Fibroblast of skin of left biceps (primary cell): Measurements from ENCODE around the gene PTCD1.

Experiments used
- DNase-seq, 2 experiments: peaks; one replicate each; pipeline ENCODE4 v3.0.0-alpha.2; 2013; ENCODE audit warnings: low read depth in 2 of 2

PTCD1 gene

GRCh38 chr7:99369767-99370391, 68.7 kb downstream of the PTCD1 start:
- DNase-seq = no peak

GRCh38 chr7:99368750-99369389, 69.7 kb downstream of the PTCD1 start:
- DNase-seq = no peak
